Stimulated activated CD4-positive, alpha-beta T cell treated with anti-CD3 and anti-CD28 coated beads, Interleukin-4, amount 100 ng/mL, for 4 hours (primary cell): ENCODE measurements around the gene CFAP61.
"Not testable (repeated sequence)": the region's sequence is repeated elsewhere in the genome, so short reads cannot be mapped to it uniquely, and the experiment has no call there.

Experiments used
- DNase-seq, 2 experiments: peaks; one replicate each; pipeline ENCODE4 v3.0.0-alpha.2; 2020

CFAP61 gene

GRCh38 chr20:20237093-20237959, 185.0 kb downstream of the CFAP61 start:
- DNase-seq: no peak

- DNase-seq: no peak
These were observed 189.6 kb downstream of the CFAP61 start for GRCh38 chr20:20241976-20242375.

- not testable (repeated sequence) for DNase-seq
These were observed 192.1 kb downstream of the CFAP61 start for GRCh38 chr20:20244384-20244783.

DNA sequence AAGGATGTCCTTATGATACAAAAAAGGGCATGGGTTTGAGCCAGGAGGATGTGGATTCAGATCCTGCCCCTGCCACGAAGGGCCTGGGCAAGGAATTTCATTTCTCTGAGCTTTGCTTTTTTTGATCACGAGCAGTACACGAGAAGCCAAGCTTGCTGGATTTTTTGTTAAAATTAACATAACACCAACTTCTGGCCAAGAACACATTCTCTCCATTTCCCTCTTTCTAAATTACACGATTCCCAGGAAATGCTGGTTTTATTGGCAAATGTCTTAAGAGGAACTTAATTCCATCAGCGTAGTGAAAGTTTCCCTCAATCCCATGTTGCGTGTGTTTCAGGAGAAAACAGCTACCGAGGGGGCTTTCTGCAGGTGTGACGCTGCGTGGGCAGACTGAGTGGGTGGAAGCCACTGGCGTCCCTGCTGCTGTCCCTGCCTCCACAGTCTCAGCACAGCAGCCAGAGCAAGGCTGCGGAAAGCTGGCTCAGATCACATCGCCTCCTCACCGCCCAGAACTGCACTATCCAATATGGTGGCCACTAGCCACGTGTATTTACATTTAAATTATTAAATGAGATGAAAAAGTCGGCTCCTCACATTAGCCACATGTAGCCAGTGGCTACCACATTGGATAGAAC, 194.8 kb downstream of the CFAP61 start:
- no peak for DNase-seq

DNA sequence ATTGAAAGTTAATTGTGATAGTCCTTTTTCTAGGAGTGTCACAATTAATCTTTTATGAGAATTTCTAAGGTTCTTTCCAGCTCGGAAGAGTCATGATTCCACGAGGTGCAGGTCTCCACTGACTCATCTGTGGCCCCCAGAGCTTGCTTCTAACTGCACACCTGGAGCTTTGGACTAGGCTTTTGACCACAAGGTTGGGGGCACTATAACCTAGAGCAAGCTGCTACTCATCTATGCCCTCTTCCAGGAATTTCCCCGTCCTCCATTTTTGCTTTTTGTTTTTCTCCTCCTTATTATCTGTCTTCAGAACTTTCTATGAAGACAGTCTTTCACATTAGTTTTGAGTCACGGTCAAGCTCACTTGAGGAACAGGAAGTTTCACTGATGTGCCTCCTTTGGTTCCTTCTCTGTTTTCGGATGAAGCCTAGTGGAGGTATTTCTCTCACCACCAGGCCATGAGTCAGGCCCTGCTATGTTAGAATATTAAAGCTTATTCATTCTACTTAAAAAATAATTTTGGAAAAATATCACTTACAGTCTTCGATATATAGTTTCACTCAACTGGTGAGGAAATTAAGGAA, 196.4 kb downstream of the CFAP61 start:
- no peak for DNase-seq

GRCh38 chr20:20251317-20251716, 199.0 kb downstream of the CFAP61 start:
- DNase-seq: no peak

DNA sequence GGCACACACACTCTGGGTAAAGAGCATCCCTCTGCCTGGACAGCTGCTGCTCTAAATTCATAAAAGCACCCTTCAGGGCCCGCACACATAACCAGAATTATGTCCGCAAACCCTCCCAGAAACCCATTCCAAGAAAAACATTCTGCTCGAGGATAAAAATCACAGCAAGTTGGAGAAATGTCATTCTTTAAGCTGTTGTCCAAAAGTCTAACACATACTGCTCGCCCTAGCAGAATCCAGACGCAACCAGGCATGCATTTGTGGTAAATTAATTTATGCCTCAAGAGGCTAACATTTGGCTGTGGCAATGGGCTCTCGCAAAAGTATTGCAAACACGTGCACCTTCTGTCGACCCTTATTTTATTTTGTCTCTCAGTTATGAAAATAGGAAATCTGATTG, 199.5 kb downstream of the CFAP61 start:
- no peak for DNase-seq

- no peak for DNase-seq
These were observed 200.9 kb downstream of the CFAP61 start for GRCh38 chr20:20253039-20253743.

DNA sequence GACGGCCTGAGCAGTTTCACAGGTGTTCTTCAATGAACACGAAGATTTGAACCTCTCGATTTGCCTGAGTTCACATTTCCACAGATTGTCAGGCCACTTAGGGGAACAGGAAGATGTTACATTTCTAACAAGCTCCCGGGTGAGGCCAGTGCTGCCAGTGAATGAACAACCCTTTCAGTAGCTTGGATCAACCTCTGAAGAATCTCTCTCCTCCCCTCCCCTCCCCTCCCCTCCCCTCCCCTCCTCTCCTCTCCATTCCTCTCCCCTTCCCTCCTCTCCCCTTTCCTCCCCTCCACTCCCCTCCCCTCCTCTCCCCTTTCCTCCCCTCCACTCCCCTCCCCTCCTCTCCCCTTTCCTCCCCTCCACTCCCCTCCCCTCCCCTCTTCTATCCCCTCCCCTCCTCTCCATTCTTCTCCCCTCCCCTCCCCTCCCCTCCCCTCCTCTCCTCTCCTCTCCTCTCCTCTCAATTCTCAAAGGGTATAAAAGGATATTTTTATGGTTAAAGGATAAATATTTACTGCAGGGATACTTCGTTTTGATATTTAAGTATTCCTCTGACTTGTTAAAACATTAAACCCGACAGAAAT, 201.5 kb downstream of the CFAP61 start:
- DNase-seq: no peak

- no peak for DNase-seq
These were observed 202.8 kb downstream of the CFAP61 start for GRCh38 chr20:20255099-20255498.

DNA sequence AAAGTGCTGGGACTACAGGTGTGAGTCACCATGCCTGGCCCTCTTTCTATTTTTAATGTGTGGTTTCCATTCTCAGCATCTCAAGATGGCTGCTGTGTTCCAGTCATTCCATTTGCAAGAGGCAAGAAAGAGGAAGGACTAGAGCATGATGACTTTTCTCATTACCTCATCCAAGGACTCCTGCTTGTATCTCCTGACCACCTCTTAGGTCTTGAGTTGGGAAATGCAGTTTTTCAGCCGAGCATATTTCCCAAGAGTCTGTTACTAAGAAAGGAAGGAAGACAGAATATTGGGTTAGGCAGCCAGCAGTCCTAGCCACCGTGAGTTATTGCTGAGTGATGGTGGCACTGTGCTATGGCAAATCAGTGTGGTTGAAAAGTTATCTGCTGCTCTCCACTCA, 207.2 kb downstream of the CFAP61 start:
- DNase-seq: no peak

- DNase-seq: no peak
These were observed 208.8 kb downstream of the CFAP61 start for GRCh38 chr20:20261159-20261558.

- no peak for DNase-seq
These were observed 212.9 kb downstream of the CFAP61 start for GRCh38 chr20:20265210-20265609.

GRCh38 chr20:20266552-20266951, 214.2 kb downstream of the CFAP61 start:
- no peak for DNase-seq

- DNase-seq: no peak
These were observed 215.5 kb downstream of the CFAP61 start for GRCh38 chr20:20267685-20268370.

DNA sequence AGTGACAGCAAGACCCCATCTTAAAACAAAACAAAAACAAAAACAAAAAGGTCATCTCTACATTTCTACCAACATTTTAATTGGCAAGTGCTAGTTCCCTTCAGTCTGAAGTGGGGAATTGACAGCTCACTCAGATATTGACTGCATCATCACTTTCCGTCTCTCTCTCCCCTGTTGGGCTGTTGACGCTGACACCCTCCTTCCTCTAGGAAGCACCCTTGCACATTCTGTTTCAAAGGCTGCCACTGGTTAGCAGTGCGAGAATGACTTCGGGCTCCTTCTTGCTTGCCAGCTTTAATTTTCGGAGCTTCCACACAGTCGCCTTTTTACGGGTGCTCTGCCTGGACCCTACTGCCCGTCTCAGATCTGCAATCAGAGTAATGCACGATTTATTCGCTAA, 218.9 kb downstream of the CFAP61 start:
- no peak for DNase-seq

DNA sequence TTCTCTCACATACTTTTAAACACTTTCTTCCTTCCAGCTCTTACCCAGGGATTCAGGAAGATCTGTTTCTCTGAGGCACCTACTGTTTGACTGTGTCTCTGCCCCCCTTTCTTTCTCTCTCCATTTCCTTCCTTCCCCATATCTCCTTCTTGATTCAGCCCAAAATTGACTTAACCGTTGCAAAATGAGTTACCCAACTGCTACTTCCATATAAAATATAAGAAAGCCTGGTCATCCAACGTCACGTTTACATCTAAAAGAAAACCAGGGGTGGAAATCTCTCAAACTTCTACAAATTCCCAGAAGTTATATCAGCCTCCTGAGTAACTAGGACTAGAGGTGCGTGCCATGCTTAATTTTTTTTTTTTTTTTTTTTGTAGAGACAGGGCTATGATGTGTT, 220.4 kb downstream of the CFAP61 start:
- DNase-seq: no peak

GRCh38 chr20:20273286-20273685, 221.0 kb downstream of the CFAP61 start:
- no peak for DNase-seq

GRCh38 chr20:20274821-20275220, 222.5 kb downstream of the CFAP61 start:
- DNase-seq: no peak

DNA sequence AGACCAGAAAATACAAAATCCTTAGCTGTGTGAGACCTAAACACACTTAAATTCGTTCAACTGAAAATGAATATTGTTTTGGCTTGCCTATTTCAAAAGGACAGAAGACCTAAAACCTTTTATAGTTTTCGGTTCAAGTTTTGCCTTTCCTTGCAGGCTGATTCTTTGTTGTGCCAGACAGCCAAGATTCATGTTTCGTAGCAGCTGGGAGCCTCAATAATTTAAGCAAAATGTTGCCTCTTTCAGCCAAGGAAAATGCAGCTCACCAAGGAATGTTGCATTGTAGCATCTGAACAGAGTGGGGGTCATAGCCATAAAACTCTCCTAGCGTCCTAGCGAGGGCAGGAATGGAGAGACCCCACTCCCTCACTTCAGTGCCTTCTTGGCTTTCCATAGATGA, 223.3 kb downstream of the CFAP61 start:
- DNase-seq: no peak

DNA sequence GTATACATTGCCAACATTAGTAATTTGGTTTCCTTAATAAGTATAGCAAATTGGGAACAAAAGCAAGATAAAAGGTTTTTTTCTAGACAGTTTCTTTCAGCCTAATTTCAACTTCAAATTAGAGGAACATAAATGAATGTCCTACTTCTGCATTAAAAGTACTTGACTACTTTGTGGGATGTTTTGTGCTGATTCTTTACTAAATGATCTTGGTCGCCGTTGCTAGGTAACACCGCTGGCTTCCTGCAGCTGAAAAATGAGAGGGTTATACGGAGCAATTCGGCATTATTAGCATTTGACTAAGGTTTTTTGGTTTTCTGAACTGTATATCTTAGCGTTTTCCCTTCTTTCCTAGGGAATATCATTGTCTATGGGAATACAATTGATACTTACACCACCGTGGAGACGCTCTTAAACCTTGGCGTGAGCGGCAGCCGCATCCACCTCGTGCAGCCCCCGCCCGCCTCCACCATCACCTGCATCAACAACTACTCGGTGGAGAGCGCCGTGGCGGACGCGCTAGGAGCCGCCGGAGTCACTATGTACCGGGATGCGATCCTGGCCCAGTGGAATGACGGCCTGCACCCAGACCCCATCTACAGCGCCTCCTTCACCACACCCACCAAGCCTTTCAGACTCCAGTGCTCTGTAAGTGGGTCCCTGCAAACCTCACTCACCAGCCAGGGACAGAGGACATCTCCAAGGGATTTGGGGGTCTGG, 224.6 kb downstream of the CFAP61 start:
- no peak for DNase-seq

- no peak for DNase-seq
These were observed 225.6 kb downstream of the CFAP61 start for GRCh38 chr20:20277894-20278335.
